Glomerular visceral epithelial cell (primary cell): ENCODE measurements around the gene DPP6.

Experiments
- DNase-seq: peaks from one replicate; pipeline ENCODE4 v3.0.0-alpha.2; 2016; ENCODE audit errors: extremely low spot score

Gene DPP6

DNA sequence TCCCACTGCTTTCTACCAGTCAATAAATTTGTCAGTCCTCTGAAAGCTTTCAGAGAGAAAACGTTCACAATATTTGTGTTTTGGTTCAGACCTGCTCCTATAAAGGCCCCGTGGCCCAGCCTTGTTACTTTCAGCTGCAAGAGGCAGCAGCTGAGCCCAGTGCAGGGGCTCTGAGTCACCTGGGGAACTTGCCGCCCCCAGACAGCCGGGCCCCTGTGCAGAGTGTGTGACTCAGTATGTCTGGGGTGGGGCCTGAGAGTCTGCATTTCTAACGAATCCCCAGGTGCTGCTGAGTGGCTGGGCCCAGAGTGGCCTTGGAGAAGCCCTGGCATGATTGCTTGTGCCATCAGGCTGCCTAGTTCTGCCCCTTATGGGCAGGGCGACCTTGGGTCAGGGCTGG is 647.2 kb downstream of the DPP6 start:
- no peak for DNase-seq

DNA sequence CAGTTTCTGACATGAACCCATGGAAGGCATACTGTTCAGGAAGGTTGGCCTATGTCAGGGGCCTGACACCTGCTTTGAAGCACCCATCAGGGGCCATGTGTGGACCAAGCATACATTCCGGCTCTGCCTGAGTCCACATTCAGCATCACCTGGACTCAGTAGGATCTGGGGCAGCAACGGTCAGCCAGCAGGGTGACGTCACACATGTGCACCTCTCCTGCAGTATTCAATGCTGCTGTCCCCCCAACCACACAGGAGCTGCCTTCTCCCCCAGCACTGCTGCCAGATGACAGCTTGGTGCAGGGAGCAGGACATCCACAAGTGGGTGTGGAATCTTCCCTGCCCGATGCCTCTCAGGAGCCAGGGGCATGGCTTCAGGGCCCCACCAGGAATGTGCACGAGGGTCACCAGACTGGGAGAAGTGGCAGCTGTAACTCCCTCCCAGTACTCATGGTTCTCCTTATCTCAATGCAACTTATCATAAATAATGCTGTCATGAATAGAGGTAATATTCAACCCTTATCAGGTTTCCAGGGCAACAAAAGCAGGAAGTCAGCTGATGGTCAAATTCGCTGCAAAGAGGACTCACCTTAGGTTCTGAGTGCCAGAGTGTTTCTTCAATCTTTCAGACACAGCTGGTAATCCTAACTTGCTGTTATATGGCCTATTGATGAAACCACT is 657.8 kb downstream of the DPP6 start:
- DNase-seq = no peak

- DNase-seq = no peak
Measured at GRCh38 chr7:154720016-154720415, 667.8 kb downstream of the DPP6 start.

DNA sequence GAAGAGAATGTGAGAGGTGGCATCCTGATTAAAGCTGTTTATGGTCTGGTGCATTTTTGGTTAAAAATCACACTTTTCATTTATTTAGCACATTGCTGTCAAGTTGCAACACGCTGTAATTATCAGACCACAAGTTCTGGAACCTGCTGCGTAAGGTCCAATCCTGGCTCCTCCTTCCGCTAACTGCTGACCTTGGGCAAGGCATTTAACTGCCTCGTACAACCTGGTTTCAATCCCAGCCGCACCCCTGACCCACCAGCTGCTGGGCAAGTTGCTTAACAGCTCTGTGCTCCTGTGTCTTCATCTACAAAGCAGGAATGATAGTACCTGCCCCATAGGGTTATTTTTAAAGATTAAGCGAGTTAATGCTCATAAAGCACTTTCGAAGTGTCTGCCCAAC is 668.9 kb downstream of the DPP6 start:
- no peak for DNase-seq

DNA sequence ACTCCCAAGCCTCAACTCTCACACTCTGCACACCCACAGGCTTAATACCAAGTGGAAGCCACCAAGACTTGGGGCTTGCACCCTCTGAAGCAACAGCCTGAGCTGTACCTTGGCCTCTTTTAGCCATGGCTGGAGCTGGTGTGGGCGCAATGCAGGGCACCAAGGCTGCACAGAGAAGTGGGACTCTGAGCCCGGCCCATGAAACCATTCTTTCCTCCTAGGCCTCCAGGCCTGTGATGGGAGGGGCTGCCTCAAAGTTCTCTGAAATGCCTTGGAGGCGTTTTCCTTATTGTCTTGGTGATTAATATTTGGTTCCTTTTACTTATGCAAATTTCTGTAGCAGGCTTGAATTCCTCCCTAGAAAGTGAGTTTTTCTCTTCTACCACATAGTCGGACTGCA is 674.2 kb downstream of the DPP6 start:
- DNase-seq = no peak

GRCh38 chr7:154729056-154729455 is 676.9 kb downstream of the DPP6 start:
- no peak for DNase-seq

DNA sequence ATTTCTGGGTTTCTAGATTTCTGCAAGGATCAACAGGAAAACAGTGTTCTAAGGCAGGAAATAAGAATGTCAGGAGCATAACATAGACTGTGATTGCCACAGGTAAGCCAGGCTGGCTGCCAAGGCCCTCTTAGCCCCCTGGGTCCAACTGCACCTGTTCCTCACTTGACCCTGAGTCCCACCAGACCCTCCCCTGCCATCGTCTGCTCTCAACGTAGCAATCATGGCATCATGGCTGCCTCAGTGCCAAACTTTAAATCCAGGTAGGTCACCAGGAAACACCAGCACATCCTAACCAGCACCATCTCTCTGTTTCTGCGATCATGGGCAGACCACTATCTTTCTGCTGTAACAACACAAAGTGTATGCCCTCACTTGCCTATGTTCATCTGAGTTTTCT is 683.6 kb downstream of the DPP6 start:
- no peak for DNase-seq

DNA sequence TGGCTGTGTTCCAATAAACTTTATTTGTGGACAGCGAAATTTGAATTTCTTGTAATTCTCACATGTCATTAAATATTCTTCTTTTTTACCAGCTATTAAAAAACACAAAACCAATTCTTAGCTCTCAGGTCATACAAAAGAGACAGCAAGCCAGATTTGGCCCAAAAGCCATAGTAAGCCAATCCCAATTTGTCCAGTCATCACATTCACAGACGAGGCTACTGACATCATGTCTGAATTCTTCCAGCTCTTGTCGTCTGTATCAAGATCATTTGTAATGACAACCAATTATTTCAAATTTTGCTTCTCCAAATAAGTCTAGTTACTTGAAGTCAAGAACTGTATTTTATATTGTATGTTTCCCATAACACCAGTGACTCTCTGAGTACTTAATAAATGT is 684.2 kb downstream of the DPP6 start:
- no peak for DNase-seq

- no peak for DNase-seq
Measured at GRCh38 chr7:154738216-154738615, 686.0 kb downstream of the DPP6 start.

DNA sequence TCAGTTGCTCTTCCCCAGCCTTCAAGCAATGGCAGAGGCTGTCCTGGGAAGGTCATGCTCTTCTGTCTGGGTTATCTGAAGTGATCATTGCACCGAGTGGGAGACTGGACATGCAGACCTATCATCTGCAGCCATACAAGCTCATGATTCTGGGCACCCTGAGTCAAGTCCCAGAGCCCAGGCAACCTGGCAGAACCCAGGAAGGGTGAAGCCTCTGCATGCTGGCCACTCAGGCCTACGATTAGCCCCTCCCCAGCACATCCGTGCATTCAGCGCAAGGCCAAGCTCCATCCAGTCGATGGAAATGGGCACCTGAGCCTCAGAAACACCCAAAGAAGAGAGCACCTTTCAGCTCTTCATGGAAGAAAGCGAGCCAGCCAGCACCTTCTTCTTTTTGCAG is 688.9 kb downstream of the DPP6 start:
- DNase-seq = no peak

DNA sequence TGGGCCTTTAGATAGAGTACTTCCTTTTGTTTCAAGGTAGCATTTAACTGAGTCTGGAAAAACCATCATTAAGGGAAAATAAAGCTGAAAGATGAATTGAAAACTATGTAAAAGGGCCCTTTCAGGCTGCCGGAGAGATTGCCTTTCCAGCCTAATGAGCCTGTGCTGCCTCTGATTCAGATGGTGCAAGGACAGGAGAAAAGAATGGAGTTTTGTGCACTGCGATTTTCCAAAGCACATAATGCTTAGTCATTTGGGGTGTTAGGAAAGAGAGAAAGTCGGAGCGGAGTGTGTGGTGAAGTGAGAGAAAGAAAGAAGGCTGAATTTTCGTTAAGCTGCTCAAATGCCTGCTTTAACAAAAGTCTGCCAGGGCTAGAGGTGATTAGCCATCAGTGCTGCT is 691.0 kb downstream of the DPP6 start:
- no peak for DNase-seq

DNA sequence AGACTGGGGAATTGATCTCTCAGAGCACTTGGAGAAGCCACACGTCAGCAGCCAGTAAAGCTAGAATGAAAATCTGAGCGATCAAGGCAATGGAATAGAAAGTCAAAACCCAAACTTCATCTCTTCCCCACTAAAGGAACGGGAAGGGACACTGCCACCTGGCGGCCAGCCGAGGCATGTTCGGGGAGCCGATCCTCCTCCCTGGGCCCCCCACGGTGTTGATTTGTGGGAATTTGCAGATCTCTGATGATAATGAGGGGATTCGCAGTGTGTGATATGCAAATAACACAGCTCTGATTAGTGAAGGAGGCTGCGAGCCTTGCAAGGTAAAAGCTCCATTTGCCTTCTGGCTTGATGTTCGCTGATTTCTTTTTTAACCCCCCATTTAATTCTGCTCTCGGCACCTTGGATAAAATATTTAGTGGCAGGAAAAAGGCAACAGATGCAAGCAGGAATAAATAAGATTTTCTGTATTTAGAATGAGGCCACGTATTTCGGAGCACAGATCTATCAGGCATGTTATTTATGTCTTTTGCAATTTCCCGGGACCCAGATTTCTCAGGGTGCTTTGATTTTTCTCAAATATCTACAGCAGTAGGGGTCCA is 692.2 kb downstream of the DPP6 start:
- DNase-seq = no peak

DNA sequence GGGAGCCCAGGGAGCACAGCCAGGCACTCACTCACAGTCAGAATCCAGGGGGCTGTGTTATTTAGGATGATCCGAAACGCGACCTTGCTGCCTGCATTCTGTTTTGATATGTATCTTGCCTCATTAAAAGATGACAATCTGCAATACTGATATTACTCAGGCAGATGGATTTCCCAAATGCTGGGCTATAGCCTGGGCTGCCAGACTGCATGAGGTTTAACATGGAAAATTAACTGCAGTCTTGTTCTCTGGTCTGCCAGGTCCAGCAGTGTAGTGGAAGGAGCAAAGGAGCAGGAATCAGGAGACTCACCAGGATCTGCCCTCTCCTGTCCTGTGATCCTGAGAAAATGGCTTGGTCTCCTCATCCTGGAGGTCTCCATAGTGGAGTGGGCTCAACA is 692.7 kb downstream of the DPP6 start:
- no peak for DNase-seq

DNA sequence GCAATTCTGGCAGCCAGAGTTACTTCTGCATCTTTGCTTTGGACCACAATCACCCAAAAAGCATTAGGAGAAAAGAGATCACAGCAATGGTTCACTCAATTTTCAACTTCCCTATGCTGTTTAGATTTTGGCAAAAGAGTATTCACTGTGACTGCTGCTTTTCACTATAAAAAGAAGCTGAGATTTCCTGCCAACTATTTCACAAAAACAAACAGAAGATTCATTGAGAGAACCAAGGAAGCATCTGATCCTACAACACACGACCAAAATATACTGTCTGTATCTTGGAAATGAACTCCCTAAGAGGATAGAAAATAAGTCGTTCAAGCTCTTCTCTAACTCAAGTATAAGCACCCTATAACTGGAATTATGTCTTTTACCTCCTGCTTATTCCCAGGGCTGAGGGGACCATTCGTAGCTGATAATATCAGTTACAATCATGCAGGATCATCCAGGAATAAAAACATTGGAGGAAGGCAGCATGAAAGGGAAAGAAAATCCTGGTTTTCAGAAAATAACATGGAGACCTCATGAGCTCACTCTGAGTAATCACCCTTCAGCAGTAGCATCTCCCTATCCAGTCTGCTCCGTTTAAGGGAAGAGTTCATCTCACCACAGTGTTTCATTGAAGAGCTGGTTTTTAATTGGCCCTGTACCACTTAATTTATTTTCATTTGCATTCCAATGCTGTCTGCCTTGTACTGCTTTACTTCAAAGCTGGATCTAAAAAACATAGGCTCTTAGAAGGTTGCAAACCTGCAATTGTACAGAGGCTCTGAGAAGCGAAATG is 694.6 kb downstream of the DPP6 start:
- no peak for DNase-seq

DNA sequence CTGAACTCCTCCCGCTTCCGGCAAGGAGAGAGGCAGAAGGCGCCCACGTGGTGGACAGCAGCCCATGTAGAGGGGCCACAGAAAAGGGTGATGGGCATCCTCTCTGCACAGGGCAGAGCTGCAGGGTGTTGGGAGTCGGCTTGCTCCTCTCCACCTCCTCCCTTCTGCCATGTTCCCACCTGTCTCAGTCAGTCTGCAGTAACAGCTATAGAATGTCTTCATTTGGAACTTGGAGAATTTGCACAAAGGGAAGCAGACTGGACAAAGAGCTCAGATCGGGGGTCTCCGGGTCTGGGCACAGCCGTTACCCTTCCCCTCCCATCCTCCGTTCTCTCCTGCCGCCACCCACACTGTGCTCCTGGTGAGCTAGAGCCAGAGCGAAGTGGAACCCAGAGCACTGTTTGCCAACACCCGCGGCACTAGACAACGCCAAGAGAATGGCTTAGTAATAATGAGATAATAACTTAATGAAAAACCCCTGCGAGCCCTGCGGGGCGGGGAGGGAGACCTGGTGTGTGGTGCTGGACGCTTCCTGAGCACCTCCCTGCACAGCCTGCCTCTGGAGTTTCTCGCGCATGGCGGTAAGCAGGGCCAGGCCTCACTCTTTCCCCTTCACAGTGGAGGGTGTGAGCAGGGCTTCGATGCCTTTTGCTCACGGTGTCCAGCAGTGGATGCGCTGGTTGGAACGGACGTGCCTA is 696.0 kb downstream of the DPP6 start:
- no peak for DNase-seq

DNA sequence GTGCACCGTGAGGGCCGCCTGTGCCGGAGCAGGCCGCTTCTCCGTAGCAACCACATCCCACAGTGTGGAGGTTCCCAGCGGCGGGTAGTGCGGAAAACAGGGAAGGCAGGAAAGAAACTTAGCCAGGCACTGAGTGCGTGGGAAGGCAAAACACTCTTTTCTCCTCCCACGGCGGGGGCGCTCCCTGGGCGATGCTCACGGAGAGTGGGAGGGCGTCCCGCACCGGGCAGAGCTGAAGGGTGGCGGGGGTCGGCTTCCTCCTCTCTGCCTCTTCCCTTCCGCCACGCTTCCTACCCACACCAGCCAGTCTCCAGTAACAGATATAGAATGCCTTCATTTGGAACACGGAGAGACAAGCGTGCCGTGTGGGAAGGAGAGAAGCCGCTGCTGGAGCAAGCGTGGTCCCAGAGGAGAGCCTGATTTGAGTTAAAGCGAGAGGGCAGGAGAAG is 698.2 kb downstream of the DPP6 start:
- DNase-seq = no peak

DNA sequence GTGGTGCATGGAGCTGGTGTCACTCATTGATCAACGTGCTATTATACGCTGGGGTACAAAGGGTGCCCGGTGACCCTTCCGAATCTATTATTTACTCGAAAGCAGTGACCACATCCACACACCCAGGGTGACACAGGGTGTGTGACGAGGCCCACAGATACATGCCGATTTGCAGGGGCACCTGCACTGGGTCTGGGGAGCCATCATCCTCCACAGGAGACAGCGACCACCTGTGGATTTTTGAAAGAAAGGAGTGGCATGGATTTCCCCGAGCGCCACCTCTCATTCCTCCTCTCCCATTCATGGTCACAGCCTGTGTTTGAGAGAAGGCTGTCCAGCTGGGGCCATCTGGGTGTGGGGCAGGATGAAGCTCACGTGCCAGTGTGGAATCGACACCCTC is 701.0 kb downstream of the DPP6 start:
- DNase-seq = no peak

GRCh38 chr7:154757756-154758155 is 705.6 kb downstream of the DPP6 start:
- DNase-seq = no peak

- DNase-seq = no peak
Measured at GRCh38 chr7:154759989-154760388, 707.8 kb downstream of the DPP6 start.

GRCh38 chr7:154765118-154765517 is 712.9 kb downstream of the DPP6 start:
- DNase-seq = no peak

GRCh38 chr7:154767142-154767541 is 714.9 kb downstream of the DPP6 start:
- no peak for DNase-seq

DNA sequence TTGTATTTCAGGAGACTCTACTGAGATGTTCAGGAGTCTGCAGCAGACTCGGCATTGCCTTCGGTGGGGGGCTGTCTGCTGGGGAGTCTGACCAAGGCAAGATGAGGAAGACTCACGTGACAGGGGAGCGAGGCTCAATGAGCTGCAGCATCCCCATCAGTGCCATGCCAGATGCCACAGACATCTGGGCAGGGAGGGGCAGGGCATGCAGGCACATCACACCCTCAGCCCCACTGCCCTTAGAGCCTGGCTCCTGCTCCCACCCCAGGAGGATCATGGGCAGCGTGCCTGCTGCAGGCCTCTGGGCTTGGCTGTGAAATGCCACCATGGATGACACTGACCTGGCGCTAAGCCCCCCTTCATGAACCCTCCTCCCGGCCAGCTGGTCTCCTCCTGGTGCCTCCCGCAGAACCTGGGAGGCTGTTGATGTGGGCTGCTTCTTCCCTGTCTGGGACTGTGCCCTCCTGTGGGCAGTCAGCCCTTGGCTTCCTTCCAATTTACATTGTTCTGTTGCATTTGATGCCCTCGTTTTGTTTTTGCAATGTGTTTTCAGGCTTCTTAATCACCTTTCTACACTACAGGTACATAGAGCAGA is 715.7 kb downstream of the DPP6 start:
- no peak for DNase-seq
